NCI-H82 treated with DMSO at 0.1 percent for 48 hours (cell line): ENCODE measurements around the gene SKIL.

ENCODE experiments used
- DNase-seq: peaks from one replicate; lab custom pipeline; 2025; ENCODE audit not compliant: unreplicated experiment; lab: John Stamatoyannopoulos, UW

SKIL gene

GRCh38 chr3:170386468-170386867 is 29.0 kb downstream of the SKIL start:
- DNase-seq: no peak

GRCh38 chr3:170387950-170388349 is 30.4 kb downstream of the SKIL start:
- DNase-seq: no peak

GRCh38 chr3:170391108-170391507 is 33.6 kb downstream of the SKIL start:
- DNase-seq: no peak

GRCh38 chr3:170397685-170398084 is 40.2 kb downstream of the SKIL start:
- no peak for DNase-seq

- no peak for DNase-seq
Measured at GRCh38 chr3:170405101-170405500, 47.6 kb downstream of the SKIL start.

GRCh38 chr3:170410428-170411029 is 53.0 kb downstream of the SKIL start:
- DNase-seq: peak; percentile 18

GRCh38 chr3:170413291-170413690 is 55.8 kb downstream of the SKIL start:
- DNase-seq: no peak

- DNase-seq: peak; percentile 56
Measured at GRCh38 chr3:170414202-170414663, 56.7 kb downstream of the SKIL start.

GRCh38 chr3:170417090-170417489 is 59.6 kb downstream of the SKIL start:
- no peak for DNase-seq

GRCh38 chr3:170418422-170419398 is 61.2 kb downstream of the SKIL start, which contains the start of gene CLDN11:
Gene CLDN11 (plus strand): TSS chr3:170418868. CDS start chr3:170419067, 199 bp downstream.
- DNase-seq: peak; percentile 39

GRCh38 chr3:170419557-170420087 is 62.1 kb downstream of the SKIL start:
- no peak for DNase-seq

- DNase-seq: no peak
Measured at GRCh38 chr3:170420307-170420821, 62.8 kb downstream of the SKIL start.

GRCh38 chr3:170421111-170421641 is 63.7 kb downstream of the SKIL start:
- no peak for DNase-seq

GRCh38 chr3:170421758-170422157 is 64.2 kb downstream of the SKIL start:
- no peak for DNase-seq

GRCh38 chr3:170423001-170423615 is 65.6 kb downstream of the SKIL start:
- no peak for DNase-seq

- DNase-seq: no peak
Measured at GRCh38 chr3:170424879-170425278, 67.4 kb downstream of the SKIL start.

GRCh38 chr3:170425491-170426239 is 68.2 kb downstream of the SKIL start:
- DNase-seq: no peak

GRCh38 chr3:170426240-170426797 is 68.8 kb downstream of the SKIL start:
- peak; percentile 55 for DNase-seq

- DNase-seq: no peak
Measured at GRCh38 chr3:170428095-170428494, 70.6 kb downstream of the SKIL start.

- DNase-seq: no peak
Measured at GRCh38 chr3:170429050-170429449, 71.5 kb downstream of the SKIL start.
